Activated CD8-positive, alpha-beta memory T cell treated with anti-CD3 and anti-CD28 coated beads for 48 hours (primary cell): ENCODE measurements around the gene COL4A4.
"Not testable (repeated sequence)": the region's sequence is repeated elsewhere in the genome, so short reads cannot be mapped to it uniquely, and the experiment has no call there.

Experiments
- DNase-seq, 3 experiments: peaks; one replicate each; pipeline ENCODE4 v3.0.0-alpha.2; 2020; ENCODE audit warnings: low read depth in 2 of 3, low spot score in 2 of 3

Gene COL4A4

DNA sequence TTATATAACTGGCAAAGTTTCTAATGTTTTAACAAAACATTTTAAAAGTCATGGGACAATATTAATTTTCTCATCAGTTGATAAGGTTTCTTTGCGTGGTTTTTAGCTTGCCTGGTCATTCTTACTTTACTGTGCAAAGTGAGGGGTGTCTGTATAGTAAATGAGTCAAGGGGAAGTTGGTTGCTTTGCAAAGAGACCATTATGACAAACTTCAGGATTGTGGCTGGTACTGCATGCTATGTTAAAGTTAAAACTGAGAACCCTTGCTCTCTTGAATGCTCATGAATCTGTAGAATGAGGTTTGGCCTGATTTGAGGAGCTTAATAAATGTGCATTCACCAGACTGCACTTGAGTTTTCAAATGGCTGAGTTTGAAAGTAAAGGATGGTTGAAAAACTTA is 47.0 kb downstream of the COL4A4 start:
- no peak for DNase-seq

GRCh38 chr2:227115761-227116160 is 48.2 kb downstream of the COL4A4 start:
- DNase-seq = no peak

GRCh38 chr2:227106845-227107759 is 56.9 kb downstream of the COL4A4 start:
- DNase-seq = no peak

- no peak for DNase-seq
Observed at GRCh38 chr2:227103583-227103982, 60.4 kb downstream of the COL4A4 start.

DNA sequence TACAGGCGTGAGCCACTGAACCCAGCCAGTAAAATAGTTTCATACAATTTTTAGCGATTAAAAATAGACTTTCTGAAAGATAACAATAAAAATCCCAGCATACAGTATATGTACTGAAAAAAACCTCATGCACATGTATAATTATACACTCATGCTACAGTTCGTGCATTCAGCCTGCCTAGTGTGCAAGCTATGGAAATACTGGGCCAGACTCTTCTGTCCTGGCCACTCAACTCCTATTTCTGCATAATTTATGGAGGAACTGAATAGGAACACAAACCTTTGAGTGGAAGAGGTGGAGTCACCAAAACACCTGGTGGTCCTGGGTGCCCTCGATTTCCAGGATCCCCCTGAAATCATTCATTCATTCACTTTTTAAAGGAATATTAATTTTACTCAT is 64.7 kb downstream of the COL4A4 start:
- no peak for DNase-seq

GRCh38 chr2:227098162-227098515 is 65.9 kb downstream of the COL4A4 start:
- DNase-seq = no peak

DNA sequence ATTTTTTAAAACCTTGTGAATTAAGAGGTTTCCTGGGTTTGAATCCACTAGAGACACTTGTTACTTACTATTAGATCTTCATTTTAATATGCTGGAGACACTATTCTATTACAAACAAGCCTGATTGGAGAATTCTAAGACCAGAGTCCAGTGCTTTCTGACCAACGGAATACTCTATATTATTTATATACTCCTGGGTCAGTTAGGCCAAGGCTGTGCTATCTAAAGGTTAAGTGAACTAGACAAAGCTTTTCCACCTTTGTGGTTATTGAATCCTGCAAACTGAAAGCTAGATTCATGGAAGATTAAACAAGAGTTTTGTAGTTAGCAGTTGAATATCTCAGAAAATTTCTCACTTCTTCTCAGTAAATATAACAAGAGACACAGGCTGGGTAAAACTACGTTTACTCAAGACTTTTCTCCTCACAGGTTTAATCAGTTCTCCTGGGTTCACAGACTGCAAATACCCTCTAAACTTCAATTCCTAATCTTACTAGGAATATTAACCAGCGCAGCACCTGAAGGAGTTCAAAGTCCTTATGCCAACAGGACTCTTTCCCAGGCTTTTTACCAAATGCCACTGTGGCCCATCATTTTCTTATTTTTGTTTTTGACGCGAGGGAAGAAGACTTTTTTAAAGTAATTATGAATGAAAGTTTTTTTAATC is 66.4 kb downstream of the COL4A4 start:
- no peak for DNase-seq

- no peak for DNase-seq
Observed at GRCh38 chr2:227095346-227095745, 68.7 kb downstream of the COL4A4 start.

GRCh38 chr2:227082286-227082685 is 81.7 kb downstream of the COL4A4 start:
- DNase-seq = no peak

- no peak for DNase-seq
Observed at GRCh38 chr2:227079726-227080125, 84.3 kb downstream of the COL4A4 start.

- not testable (repeated sequence) for DNase-seq
Observed at GRCh38 chr2:227065065-227065464, 98.9 kb downstream of the COL4A4 start.

DNA sequence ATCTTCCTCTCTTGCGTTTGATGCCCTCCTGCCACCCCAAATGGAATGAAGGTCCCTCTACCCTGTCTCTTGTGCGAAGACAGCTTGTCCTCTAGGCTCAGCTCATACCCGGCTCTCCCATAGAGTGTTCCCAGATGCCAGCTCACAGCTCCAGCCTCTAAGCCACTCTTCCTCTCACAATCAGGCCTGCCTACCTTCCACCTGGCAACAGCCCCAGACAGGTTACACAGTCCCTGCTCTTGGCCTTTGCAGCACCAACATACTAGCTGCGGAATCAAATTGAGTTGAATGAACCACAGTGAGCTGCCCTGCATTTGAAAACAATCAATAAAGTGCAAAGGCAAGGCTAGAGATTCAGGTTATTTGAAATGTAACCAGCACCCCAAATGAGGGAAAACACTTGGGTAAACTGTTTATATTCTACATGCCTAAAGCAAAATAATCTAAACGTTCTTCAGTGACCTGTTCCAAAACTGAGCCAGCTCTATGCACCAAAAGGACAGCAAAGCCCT is 105.1 kb downstream of the COL4A4 start:
- no peak for DNase-seq

DNA sequence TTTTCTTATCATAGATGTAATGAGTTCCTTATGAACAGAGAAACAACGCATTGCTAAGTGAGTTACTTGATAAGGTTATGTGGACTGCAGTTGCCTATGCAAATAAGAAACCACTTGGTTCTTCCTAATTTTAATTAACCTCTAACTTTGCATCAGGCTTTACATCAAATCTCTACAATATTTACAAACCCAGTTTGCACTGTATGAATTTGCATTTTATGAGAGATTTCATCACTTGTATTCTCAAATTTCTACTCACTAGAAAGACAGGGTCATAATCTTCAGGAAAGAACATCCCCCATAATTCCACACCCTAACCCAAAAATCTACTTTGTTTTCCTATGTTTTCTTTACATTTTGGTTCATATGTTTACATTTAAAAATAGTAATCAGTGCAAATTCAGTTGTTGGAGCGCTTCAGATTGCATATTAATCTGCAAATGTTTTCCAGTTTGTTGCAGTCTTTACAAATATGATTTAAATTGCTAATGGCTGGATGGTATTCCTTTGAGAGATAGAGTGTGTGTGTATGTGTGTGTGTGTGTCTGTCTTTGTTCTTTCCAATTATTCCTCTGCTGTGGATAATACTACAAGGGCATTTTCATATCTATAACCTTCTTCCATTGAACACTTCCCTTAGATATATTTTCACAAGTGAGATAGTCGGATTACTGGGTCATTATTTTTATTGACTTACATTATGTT is 106.1 kb downstream of the COL4A4 start:
- no peak for DNase-seq

- no peak for DNase-seq
Observed at GRCh38 chr2:227057060-227057459, 106.9 kb downstream of the COL4A4 start.

DNA sequence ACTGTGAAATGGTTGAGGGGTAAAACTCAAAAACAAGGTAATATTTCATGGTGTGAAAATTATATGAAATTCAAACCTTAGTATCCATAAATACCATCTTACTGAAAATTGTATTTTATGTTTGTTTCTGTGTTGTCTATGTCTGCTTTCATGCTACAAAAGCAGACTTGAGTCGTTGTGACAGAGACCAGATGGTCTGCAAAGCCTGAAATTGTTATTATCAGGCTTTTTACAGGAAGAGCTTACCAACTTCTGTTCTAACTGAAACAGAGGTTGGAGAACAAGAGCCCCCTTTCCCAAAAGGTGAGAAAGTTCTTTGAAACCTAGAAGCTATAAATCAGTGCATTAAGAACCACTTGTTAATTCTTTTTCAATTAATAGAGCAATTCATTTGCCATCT is 110.0 kb downstream of the COL4A4 start:
- no peak for DNase-seq

GRCh38 chr2:227052879-227053278 is 111.1 kb downstream of the COL4A4 start:
- no peak for DNase-seq

- DNase-seq = no peak
Observed at GRCh38 chr2:227043981-227044380, 120.0 kb downstream of the COL4A4 start.

DNA sequence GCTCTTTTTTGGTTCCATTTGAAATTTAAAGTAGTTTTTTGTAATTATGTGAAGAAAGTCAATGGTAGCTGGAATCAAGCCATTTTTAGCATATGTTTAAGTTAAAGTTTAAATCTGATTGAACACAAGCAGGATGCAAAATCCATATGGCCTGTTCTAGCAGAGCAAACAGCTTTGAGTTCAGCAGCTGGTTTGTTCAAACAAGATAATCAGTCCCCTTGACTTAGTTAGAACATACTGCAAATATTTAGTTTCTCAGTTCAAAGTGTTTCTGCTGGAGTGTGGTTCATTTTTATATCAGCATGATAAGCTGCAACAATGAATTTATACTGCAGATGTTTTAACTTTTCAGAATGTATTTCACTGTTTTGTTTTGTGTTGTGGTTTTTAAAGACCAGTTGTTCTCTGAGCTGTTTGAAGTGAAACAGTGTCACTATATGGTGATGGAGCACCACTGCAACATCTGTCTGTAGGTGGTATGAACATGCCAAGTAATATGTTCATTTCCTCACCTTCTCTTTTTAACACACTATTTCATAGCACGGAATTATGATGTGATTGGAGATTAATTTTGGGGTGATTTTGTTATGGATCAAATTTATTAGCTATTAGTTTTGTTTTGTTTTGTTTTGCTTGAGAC is 125.3 kb downstream of the COL4A4 start:
- DNase-seq = no peak

DNA sequence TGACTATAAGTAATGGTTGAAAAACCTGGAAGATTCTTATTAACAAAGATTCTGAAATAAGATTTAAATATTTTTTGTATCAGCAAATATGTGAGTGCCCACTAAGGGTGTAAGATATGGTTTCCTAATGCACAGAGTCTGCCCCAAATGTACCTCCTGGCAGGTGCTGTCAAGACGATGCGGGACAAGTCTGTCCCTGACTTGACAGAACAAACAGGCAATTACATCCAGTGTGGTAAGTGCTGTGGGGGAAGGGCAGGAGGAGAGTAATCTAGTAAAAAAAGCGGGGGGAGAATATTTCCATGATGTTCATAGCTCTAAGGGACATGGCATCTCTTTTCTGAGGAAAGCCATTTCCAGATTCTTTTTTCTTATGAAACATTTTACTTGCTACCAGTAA is 127.5 kb downstream of the COL4A4 start:
- DNase-seq = no peak

DNA sequence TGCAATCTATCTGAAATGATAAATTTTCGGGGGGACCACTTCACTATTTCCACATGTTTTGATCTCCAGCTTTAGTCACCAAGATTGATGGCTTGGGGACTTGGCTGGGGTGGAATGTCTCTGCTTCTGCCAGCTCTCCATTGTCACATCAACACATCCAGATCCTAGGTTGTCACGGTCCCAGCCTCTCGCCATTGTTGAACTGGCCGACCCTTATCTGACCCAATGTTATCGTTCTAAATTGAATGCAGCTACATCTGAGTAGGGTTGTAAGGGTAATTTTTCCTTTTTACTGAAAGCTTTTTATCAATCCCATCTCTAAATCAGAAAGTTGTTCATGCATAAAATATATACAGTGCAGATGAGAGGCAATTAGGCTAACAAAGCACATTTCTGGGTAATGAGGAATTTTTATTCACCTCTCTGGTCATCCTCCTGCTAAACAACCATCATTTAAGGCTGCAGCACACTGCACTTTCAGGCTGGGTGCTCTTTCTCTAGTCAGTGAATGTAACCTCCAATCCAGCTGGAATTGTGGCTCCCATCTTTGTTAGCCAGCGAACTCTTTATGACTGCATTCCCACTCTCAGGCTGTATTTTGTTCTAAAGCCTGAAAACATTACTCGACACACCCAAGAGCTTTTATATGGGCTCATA is 128.2 kb downstream of the COL4A4 start:
- no peak for DNase-seq
